Measurements from ENCODE around the gene FRY.

GRCh38 chr13:32310134-32310706 lies 278.6 kb downstream of the FRY start:
- TF ChIP-seq CTCF (conservative IDR thresholded peaks at IDR 0.05) (peak; percentile 77), EZH2 (IDR thresholded peaks at IDR 0.05; ENCODE audit: low read depth) (no peak)

Measured in PC-9 (cell line).